A172 (cell line): Measurements from ENCODE around the gene CLDN16. TPM values are rescaled to one million over a fixed set of nuclear protein-coding genes. Genes with fewer than 3 reads are reported as not detected.

Experiments
- DNase-seq: peaks from one replicate; pipeline ENCODE4 v3.0.0-alpha.2; 2015; ENCODE audit warnings: low spot score
- total RNA-seq: library from RNA; depleted of rRNA; stranded (reverse); fragments of >200 nt; shearing (Covaris generic); gene quantifications from 2 replicates; pipeline ENCODE4 v1.2.3, GENCODE V29; 2014; rRNA removed

The CLDN16 gene, protein sequence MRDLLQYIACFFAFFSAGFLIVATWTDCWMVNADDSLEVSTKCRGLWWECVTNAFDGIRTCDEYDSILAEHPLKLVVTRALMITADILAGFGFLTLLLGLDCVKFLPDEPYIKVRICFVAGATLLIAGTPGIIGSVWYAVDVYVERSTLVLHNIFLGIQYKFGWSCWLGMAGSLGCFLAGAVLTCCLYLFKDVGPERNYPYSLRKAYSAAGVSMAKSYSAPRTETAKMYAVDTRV
- total RNA-seq, result 0.02 TPM in 1 of 2 replicates, not detected in the other

- DNase-seq, result no peak
Observed at GRCh38 chr3:190387578-190388213, at the start of gene CLDN16. Gene CLDN16 (plus strand): TSS chr3:190388163. CDS start chr3:190388330, 167 bp downstream.

DNA sequence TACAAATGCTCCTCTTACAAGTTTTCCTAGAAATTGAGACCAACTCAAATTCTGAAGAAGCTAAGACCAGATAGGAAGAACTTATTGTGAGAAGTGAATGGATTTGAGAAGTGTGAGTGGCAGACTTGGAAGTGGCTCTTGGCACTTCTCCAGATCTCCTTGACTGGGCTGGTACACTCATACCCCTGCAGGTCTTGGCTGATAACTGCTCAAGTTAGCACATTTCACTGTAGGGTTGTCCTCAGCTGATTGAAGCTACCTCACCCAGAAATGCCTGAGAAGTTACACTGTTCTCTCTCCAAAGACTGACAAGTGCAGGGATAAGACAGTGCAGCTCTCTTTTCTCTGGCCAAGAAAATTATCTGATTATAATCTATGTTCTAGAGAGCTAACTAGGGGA is 49.2 kb upstream of the CLDN16 start:
- peak; percentile 51 for DNase-seq

DNA sequence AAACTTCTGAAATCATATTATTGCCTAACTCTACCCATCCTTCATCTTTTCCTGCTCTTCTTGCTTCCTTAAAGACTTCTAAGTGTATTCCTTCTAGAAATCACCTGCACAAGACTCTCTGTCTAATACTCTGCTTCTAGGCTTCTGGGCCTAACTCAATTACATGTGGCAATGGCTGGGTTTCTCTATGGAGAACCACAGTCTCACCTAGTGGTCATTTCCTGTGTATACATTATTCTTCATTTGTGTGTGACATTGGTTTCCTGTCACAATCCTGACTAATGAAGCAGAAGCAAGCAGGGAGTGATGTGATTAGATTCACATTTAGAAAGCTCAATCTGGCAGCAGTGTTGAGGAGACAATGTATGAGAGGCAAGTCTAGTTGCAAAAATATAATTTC is 48.8 kb upstream of the CLDN16 start:
- peak; percentile 70 for DNase-seq

- peak; percentile 19 for DNase-seq
Observed at GRCh38 chr3:190340071-190340470, 47.9 kb upstream of the CLDN16 start.

GRCh38 chr3:190345027-190345821 is 42.7 kb upstream of the CLDN16 start:
- peak; percentile 92 for DNase-seq

GRCh38 chr3:190345878-190346277 is 42.1 kb upstream of the CLDN16 start:
- peak; percentile 26 for DNase-seq

GRCh38 chr3:190346541-190346940 is 41.4 kb upstream of the CLDN16 start:
- peak; percentile 10 for DNase-seq

DNA sequence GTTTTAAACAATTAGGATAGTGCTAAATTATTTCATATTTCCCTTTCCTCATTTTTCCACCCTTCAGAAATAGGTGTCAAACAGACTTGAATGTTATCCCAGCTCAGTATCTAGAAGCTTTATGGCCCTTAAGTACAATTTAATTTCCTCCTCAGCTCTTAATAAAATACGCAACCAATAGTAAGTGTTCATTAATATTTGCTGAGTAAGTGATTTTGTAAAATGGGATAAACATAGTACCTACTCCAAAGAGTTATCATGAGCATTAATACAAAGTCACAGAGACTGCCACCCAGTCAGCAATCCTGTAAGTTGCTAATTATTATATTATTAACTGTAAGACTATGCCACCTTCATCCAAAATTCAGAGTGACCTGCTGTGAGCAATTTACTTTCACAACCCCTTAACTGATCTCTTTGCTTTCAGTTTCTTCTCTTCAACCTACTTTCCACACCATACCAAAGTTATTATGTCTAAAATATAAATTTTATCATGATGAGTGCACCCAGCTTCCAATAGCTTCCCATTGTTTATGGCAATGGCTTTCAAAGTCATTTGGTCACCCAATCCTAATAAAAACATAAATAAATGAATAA is 35.0 kb upstream of the CLDN16 start:
- no peak for DNase-seq

GRCh38 chr3:190356246-190356645 is 31.7 kb upstream of the CLDN16 start:
- no peak for DNase-seq

DNA sequence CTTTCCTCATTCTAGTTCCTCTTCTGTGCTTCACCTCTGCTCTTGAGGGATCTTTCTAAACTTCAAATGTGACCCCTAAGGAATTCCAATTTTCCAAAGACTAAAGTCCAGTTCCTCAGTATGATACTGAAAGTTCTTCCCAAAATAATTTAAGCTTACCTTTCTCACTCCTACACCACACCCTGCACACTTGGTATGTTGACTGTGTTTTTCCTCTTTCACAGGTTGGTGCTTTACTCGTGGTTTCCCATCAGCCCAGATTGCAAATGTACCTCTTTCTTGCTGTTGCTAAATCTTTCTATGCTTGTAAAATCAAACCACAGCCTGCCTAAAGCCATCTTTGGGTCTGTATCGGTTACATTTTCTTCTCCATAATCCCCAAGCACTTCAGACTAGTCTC is 30.5 kb upstream of the CLDN16 start:
- DNase-seq, result no peak

GRCh38 chr3:190359813-190360212 is 28.1 kb upstream of the CLDN16 start:
- no peak for DNase-seq

DNA sequence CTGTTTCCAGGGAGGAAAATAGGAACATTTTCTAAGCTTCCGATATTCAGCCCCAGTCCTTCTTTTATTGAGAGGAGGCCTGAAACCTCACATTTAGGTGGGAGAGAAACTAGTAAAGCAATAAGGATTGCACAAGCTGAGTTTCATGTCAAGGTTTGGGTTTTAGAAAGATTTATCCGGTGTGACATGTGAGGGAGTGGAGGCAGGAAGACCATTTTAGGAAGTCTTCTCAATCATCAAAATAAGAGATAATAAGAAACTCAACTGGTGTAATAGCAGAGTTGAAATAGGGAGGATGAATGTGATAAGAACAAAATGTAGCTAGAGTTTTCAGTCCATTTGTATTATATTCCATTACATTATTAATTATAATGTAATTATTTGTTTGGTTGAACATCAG is 27.7 kb upstream of the CLDN16 start:
- no peak for DNase-seq

- DNase-seq, result no peak
Observed at GRCh38 chr3:190361791-190362190, 26.2 kb upstream of the CLDN16 start.

DNA sequence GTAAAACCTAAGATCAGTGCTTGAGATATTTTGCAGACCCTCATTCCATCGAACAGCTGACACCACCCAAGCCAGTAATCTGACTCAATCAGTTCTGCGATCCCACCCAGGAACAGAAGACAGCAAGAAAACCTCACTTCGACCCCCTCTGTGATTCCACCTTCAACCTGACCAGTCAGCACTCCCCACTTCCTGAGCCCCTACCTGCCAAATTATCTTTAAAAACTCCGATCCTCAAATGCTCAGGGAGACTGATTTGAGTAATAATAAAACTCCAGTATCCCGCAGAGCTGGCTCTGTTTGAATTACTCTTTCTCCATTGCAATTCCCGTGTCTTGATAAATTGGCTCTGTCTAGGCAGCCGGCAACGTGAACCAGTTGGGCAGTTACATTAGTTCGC is 25.7 kb upstream of the CLDN16 start:
- DNase-seq, result no peak

DNA sequence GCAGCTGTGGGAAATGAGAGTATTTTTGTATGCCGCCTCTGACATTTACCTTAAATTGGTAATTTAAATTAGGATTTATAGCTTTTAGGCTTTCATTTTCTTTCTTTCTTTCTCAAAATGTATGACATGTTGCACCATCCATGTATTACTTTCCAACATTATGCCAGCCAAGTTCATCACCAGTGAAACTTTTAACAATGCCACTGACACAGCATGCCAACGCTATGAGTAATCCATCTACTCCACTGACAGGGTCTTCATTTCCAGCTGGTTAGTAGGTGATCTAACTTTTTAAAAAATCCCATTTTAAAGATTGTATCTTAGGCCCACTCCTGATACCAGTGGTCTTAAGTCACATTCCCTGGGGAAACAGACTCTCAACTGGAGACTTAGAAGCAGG is 21.8 kb upstream of the CLDN16 start:
- DNase-seq, result peak; percentile 70

GRCh38 chr3:190368881-190369280 is 19.1 kb upstream of the CLDN16 start:
- no peak for DNase-seq

GRCh38 chr3:190369668-190370295 is 18.2 kb upstream of the CLDN16 start:
- no peak for DNase-seq

- DNase-seq, result no peak
Observed at GRCh38 chr3:190370369-190370768, 17.6 kb upstream of the CLDN16 start.

DNA sequence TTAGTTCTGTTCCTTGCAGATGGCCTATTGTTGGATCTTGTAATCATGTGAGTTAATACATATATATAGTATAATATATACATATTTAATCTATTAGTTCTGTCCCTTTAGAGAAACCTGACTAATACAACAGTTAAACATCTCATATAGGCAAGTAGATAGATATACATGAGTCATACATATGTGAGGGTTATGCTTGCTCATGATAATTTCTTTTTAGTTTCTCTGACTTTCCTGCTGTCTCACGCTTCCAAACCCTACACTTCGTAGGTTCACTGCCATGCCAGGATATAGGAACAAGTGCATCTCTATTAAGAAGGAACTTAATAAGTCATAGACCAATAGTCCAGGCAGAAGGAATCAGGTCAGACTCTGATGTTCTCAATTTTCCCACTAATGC is 16.8 kb upstream of the CLDN16 start:
- no peak for DNase-seq

- DNase-seq, result no peak
Observed at GRCh38 chr3:190375246-190375645, 12.7 kb upstream of the CLDN16 start.

GRCh38 chr3:190375671-190376070 is 12.3 kb upstream of the CLDN16 start:
- no peak for DNase-seq
